ENCODE measurements around the gene PIP5K1C. TPM values are rescaled to one million over a fixed set of nuclear protein-coding genes. Genes with fewer than 3 reads are reported as not detected.

The PIP5K1C gene
- total RNA-seq, 4 donors from 2014 or later: 25.4 to 91.1 (median 36.4) TPM

DNA sequence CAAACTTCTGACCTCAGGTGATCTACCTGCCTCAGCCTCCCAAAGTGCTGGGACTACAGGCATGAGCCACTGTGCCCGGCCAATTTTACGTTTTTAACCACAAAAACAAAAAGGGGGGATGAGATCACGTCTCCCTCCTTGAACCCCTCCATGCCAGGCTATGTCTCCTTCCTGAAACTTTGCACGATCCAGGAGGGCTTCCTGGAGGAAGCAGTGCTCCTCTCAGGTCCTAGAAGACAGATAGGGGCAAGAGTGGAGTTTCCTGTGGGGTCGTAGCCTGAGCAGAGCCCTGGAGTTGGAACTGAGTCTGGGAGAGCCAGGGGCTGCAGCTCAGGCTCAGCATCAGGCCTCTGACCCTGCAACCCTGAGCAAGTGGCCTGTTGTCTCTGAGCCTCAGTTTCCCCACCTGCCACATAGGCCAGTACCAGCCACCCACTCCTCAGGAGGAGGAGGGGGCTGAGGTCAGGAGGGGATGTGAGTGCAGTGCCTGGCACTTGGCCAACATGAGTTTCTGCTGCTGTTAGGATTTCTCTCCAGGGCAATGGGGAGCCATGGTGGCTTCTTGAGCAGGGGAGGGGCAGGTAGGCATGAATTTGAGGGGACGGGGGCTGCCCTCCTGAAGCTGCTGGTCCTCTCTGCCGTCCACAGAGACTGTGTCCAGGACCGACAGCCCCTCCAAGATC, 45.2 kb upstream of the PIP5K1C start:
- Histone ChIP-seq H3K27me3 (no peaks in the 10 kb centered on the region), H3K36me3 (peaks cover 0 to 13% (median 6%) of the 10 kb centered on the region in 4 donors), H3K9me3 (no peaks in the 10 kb centered on the region), H3K4me1 (no peaks in the 10 kb centered on the region), H3K4me3 (no peak overlapping the region), H3K27ac (no peak overlapping the region)
- TF ChIP-seq, protein P1, sequence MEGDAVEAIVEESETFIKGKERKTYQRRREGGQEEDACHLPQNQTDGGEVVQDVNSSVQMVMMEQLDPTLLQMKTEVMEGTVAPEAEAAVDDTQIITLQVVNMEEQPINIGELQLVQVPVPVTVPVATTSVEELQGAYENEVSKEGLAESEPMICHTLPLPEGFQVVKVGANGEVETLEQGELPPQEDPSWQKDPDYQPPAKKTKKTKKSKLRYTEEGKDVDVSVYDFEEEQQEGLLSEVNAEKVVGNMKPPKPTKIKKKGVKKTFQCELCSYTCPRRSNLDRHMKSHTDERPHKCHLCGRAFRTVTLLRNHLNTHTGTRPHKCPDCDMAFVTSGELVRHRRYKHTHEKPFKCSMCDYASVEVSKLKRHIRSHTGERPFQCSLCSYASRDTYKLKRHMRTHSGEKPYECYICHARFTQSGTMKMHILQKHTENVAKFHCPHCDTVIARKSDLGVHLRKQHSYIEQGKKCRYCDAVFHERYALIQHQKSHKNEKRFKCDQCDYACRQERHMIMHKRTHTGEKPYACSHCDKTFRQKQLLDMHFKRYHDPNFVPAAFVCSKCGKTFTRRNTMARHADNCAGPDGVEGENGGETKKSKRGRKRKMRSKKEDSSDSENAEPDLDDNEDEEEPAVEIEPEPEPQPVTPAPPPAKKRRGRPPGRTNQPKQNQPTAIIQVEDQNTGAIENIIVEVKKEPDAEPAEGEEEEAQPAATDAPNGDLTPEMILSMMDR (IDR thresholded peaks at IDR 0.05): no peak
- TF ChIP-seq POLR2A (IDR thresholded peaks at IDR 0.05): no peak
- no peak for TF ChIP-seq POLR2AphosphoS5 (IDR thresholded peaks at IDR 0.05)
- TF ChIP-seq EP300 (IDR thresholded peaks at IDR 0.05; ENCODE audit: low read depth): no peak
- DNase-seq: no peak
- in situ Hi-C loops (cut with MboI; ENCODE audit: low pct_ligation_motif_present in 1 of 4, low pct_unique_long_range_greater_than_20kb in 1 of 4, low sequenced_read_pairs in 3 of 4): no loop called here
- intact Hi-C loops (cut with DNase I; ENCODE audit: low total_unique reads): no loop called here
- WGBS, 2 donors (ENCODE audit: low coverage in 1 of 2): 74 to 83% methylated on average over 5 to 8 of the region's 8 CpGs

DNA sequence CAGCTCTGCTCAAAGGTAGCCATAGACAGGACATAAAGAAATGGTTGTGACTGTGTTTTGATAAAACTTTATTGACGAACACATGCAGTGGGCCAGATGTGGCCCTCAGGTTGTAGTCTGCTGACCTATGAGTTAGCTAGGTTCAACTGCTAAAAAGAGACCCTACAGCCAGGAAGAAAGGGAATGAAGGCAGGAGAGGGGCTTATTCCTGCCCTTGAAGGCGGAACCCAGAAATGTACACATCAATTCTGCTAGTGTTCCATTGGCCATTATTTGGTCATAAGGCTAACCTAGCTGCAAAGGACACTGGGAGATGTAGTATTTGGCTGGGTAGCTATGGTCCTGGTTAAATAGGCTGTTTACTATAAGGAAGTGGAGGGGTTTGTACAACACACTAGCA, 43.2 kb upstream of the PIP5K1C start:
- peaks cover 0 to 4% (median 0%) of the 10 kb centered on the region in 4 donors for H3K36me3 ChIP-seq
- TF ChIP-seq EP300 (IDR thresholded peaks at IDR 0.05; ENCODE audit: low read depth) (no peak), POLR2AphosphoS5 (IDR thresholded peaks at IDR 0.05) (no peak), POLR2A (IDR thresholded peaks at IDR 0.05) (no peak)
- TF ChIP-seq, protein P1 (IDR thresholded peaks at IDR 0.05): no peak
- 75 to 93% methylated on average over 2 of the region's 2 CpGs for WGBS, 2 donors (ENCODE audit: low coverage in 1 of 2)
- DNase-seq: no peak
- no peaks in the 10 kb centered on the region for H3K27me3 ChIP-seq
- H3K27ac ChIP-seq: no peak overlapping the region
- no peaks in the 10 kb centered on the region for H3K4me1 ChIP-seq
- intact Hi-C loops (cut with DNase I; ENCODE audit: low total_unique reads) (no loop called here), in situ Hi-C loops (cut with MboI; ENCODE audit: low pct_ligation_motif_present in 1 of 4, low pct_unique_long_range_greater_than_20kb in 1 of 4, low sequenced_read_pairs in 3 of 4) (no loop called here)
- H3K9me3 ChIP-seq: no peaks in the 10 kb centered on the region
- no peak overlapping the region for H3K4me3 ChIP-seq

DNA sequence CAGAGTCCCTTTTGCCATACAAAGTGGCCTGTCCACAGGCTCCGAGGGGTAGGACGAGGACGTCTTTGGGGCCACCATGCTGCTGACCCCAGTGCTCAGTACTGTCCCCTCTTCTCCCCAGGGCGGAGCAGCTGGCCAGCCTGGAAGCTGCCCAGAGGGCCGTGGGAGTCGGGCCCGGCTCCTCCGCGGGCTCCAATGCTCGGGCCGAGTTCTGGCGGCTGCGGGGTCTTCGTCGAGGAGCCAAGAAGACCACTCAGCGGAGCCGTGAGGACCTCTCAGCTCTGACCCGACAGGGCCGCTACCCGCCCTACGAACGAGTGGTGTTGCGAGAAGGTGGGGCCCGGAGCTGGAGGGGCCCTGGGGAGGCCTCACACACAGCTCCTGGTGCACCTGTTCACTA, 40.2 kb upstream of the PIP5K1C start:
- 88 to 90% methylated on average over 14 of the region's 24 CpGs for WGBS, 2 donors (ENCODE audit: low coverage in 1 of 2)
- Histone ChIP-seq H3K4me3 (no peak overlapping the region), H3K9me3 (no peaks in the 10 kb centered on the region), H3K27ac (no peak overlapping the region), H3K27me3 (no peaks in the 10 kb centered on the region), H3K36me3 (peaks cover 0 to 4% (median 0%) of the 10 kb centered on the region in 4 donors), H3K4me1 (no peaks in the 10 kb centered on the region)
- no peak for DNase-seq
- no peak for TF ChIP-seq POLR2A (IDR thresholded peaks at IDR 0.05)
- in situ Hi-C loops (cut with MboI; ENCODE audit: low pct_ligation_motif_present in 1 of 4, low pct_unique_long_range_greater_than_20kb in 1 of 4, low sequenced_read_pairs in 3 of 4) (no loop called here), intact Hi-C loops (cut with DNase I; ENCODE audit: low total_unique reads) (no loop called here)

DNA sequence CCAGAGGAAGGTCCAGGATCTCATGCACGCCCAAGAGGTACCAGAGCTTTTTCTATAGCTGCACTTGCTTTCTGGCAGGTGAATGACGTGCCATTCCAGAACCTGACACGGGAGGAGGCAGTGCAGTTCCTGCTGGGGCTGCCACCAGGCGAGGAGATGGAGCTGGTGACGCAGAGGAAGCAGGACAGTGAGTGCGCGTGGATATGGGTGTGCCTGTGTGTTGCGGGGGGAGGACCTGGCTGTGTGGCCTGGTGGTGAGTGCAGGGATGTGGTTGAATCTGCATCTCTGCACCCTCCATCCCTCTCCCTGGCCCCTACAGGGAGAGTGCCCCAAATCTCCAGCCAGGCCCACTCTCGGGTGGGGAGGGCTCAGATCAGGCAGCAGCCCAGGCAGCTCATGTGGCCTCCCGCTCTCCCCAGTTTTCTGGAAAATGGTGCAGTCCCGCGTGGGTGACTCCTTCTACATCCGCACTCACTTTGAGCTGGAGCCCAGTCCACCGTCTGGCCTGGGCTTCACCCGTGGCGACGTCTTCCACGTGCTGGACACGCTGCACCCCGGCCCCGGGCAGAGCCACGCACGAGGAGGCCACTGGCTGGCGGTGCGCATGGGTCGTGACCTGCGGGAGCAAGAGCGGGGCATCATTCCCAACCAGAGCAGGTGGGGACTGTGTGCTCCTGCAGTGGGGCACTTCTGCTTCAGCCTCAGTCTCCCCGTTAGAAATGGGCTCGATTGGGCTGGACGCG, 38.4 kb upstream of the PIP5K1C start:
- peaks cover 0 to 4% (median 0%) of the 10 kb centered on the region in 4 donors for H3K36me3 ChIP-seq

More for the DNA sequence above, 38.4 kb upstream of the PIP5K1C start:
- no peaks in the 10 kb centered on the region for H3K27me3 ChIP-seq
- H3K4me3 ChIP-seq: no peak overlapping the region
- H3K9me3 ChIP-seq: no peaks in the 10 kb centered on the region
- no peak for DNase-seq
- WGBS, 2 donors (ENCODE audit: low coverage in 1 of 2): 88% methylated on average over 32 of the region's 32 CpGs; no CpG with 5 or more reads in 1 of the 2 donors
- intact Hi-C loops (cut with DNase I; ENCODE audit: low total_unique reads): no loop called here
- no peak overlapping the region for H3K27ac ChIP-seq
- in situ Hi-C loops (cut with MboI; ENCODE audit: low pct_ligation_motif_present in 1 of 4, low pct_unique_long_range_greater_than_20kb in 1 of 4, low sequenced_read_pairs in 3 of 4): no loop called here
- TF ChIP-seq EP300 (IDR thresholded peaks at IDR 0.05; ENCODE audit: low read depth): no peak
- TF ChIP-seq POLR2A (IDR thresholded peaks at IDR 0.05): no peak
- TF ChIP-seq POLR2AphosphoS5 (IDR thresholded peaks at IDR 0.05): no peak
- TF ChIP-seq, protein P1 (IDR thresholded peaks at IDR 0.05): no peak
- no peaks in the 10 kb centered on the region for H3K4me1 ChIP-seq
